HEK293 (cell line): ENCODE results near the gene PTPRN2.

ENCODE experiments used
- CTCF ChIA-PET: fragments of 350-600 bp; formaldehyde crosslinking; extraction: SDS; loops from one replicate; lab custom pipeline; 2021; ENCODE audit warnings: antibody characterized with exemption; lab: Yijun Ruan, JAX
- POLR2A ChIA-PET: fragments of 300-600 bp; formaldehyde crosslinking; extraction: SDS; loops from one replicate; lab custom pipeline; 2020; ENCODE audit warnings: antibody characterized with exemption, inconsistent platforms; lab: Yijun Ruan, JAX
- H3K27ac ChIP-seq: fragments of 200-500 bp; sonication (Bioruptor generic); 2 replicates; pipeline ENCODE4 v1.5.1; 2014; ENCODE audit warnings: low read depth, low read length, control low read depth, inconsistent platforms; ENCODE audit errors: extremely low read depth
- H3K36me3 ChIP-seq, 2 experiments: fragments of 200-500 bp in 1 of 2; sonication (Bioruptor generic) in 1 of 2; 1 replicate in 1 of 2; 2 replicates in 1 of 2; pipeline ENCODE4 v1.5.1; 2014 to 2017; ENCODE audit warnings: inconsistent platforms in 2 of 2, low read length in 2 of 2; ENCODE audit not compliant: control insufficient read depth in 2 of 2, insufficient read depth in 1 of 2
- H3K4me1 ChIP-seq: fragments of 200-500 bp; sonication (Bioruptor generic); 2 replicates; pipeline ENCODE4 v1.5.1; 2014; ENCODE audit warnings: mild to moderate bottlenecking, low read length, inconsistent platforms; ENCODE audit not compliant: control insufficient read depth, insufficient read depth
- H3K4me3 ChIP-seq: 2 replicates; pipeline ENCODE4 v1.5.1; 2011; ENCODE audit warnings: low read depth, mild to moderate bottlenecking, control low read depth, low read length, moderate library complexity
- H3K9me3 ChIP-seq: fragments of 200-500 bp; sonication (Bioruptor generic); 2 replicates; pipeline ENCODE4 v1.5.1; 2014; ENCODE audit warnings: low read depth, low read length, inconsistent platforms; ENCODE audit not compliant: control insufficient read depth, insufficient read depth
- BCL11B ChIP-seq: fragments of 450-650 bp; formaldehyde crosslinking; IDR thresholded peaks from 2 replicates; pipeline ENCODE4 v1.5.1; 2016; ENCODE audit warnings: low read depth, missing biosample characterization, missing genetic modification characterization
- IKZF3 ChIP-seq: fragments of 450-650 bp; IDR thresholded peaks from 2 replicates; pipeline ENCODE4 v1.5.0; 2018; ENCODE audit warnings: missing biosample characterization, mild to moderate bottlenecking, missing genetic modification characterization, moderate library complexity
- KLF16 ChIP-seq: fragments of 450-650 bp; formaldehyde crosslinking; IDR thresholded peaks from 2 replicates; pipeline ENCODE4 v1.5.1; 2017; ENCODE audit warnings: missing biosample characterization, missing genetic modification characterization
- MZF1 ChIP-seq: fragments of 450-650 bp; formaldehyde crosslinking; IDR thresholded peaks from 2 replicates; pipeline ENCODE4 v1.5.1; 2017; ENCODE audit warnings: missing biosample characterization, missing genetic modification characterization, borderline replicate concordance
- PRDM1 ChIP-seq: fragments of 450-650 bp; formaldehyde crosslinking; IDR thresholded peaks from 2 replicates; pipeline ENCODE4; 2016; ENCODE audit warnings: missing biosample characterization, missing genetic modification characterization
- SCRT1 ChIP-seq: fragments of 450-650 bp; formaldehyde crosslinking; IDR thresholded peaks from 2 replicates; pipeline ENCODE4 v1.5.1; 2016; ENCODE audit warnings: missing biosample characterization, missing genetic modification characterization, borderline replicate concordance
- SCRT2 ChIP-seq: fragments of 450-650 bp; formaldehyde crosslinking; IDR thresholded peaks from 2 replicates; pipeline ENCODE4 v1.5.1; 2016; ENCODE audit warnings: missing biosample characterization, missing genetic modification characterization
- TCF7L2 ChIP-seq: IDR thresholded peaks from 2 replicates; pipeline ENCODE4 v1.6.1; 2011; ENCODE audit warnings: low read depth, mild to moderate bottlenecking, inconsistent platforms, low read length, moderate library complexity, borderline replicate concordance
- ZEB2 ChIP-seq: fragments of 450-650 bp; formaldehyde crosslinking; IDR thresholded peaks from 2 replicates; pipeline ENCODE4 v1.5.1; 2016; ENCODE audit warnings: missing biosample characterization, missing genetic modification characterization
- ZFP37 ChIP-seq: fragments of 450-650 bp; formaldehyde crosslinking; IDR thresholded peaks from 2 replicates; pipeline ENCODE4 v1.5.1; 2016; ENCODE audit warnings: missing biosample characterization, missing genetic modification characterization
- ZNF10 ChIP-seq: fragments of 450-650 bp; formaldehyde crosslinking; IDR thresholded peaks from 2 replicates; pipeline ENCODE4 v1.5.1; 2017; ENCODE audit warnings: missing biosample characterization, missing genetic modification characterization
- ZNF138 ChIP-seq: fragments of 450-650 bp; formaldehyde crosslinking; IDR thresholded peaks from 2 replicates; pipeline ENCODE4 v1.5.1; 2016; ENCODE audit warnings: missing biosample characterization, missing genetic modification characterization, borderline replicate concordance
- ZNF175 ChIP-seq: fragments of 450-650 bp; formaldehyde crosslinking; IDR thresholded peaks from 2 replicates; pipeline ENCODE4 v1.5.1; 2016; ENCODE audit warnings: missing biosample characterization, missing genetic modification characterization
- ZNF223 ChIP-seq: fragments of 450-650 bp; formaldehyde crosslinking; IDR thresholded peaks from 2 replicates; pipeline ENCODE4 v1.5.1; 2016; ENCODE audit warnings: missing biosample characterization, missing genetic modification characterization
- ZNF391 ChIP-seq: fragments of 450-650 bp; formaldehyde crosslinking; IDR thresholded peaks from 2 replicates; pipeline ENCODE4 v1.5.1; 2016; ENCODE audit warnings: low read depth, missing biosample characterization, missing genetic modification characterization, borderline replicate concordance
- ZNF404 ChIP-seq: fragments of 450-650 bp; formaldehyde crosslinking; IDR thresholded peaks from 2 replicates; pipeline ENCODE4 v1.5.1; 2017; ENCODE audit warnings: missing biosample characterization, missing genetic modification characterization
- ZNF426 ChIP-seq: fragments of 450-650 bp; formaldehyde crosslinking; IDR thresholded peaks from 2 replicates; pipeline ENCODE4 v1.5.1; 2017; ENCODE audit warnings: missing biosample characterization, missing genetic modification characterization, mild to moderate bottlenecking, inconsistent platforms, moderate library complexity
- ZNF529 ChIP-seq: fragments of 450-650 bp; formaldehyde crosslinking; IDR thresholded peaks from 2 replicates; pipeline ENCODE4 v1.5.1; 2017; ENCODE audit warnings: missing genetic modification characterization, missing biosample characterization; ENCODE audit not compliant: insufficient replicate concordance
- ZNF544 ChIP-seq: fragments of 450-650 bp; formaldehyde crosslinking; IDR thresholded peaks from 2 replicates; pipeline ENCODE4 v1.5.0; 2017; ENCODE audit warnings: missing biosample characterization, missing genetic modification characterization
- ZNF548 ChIP-seq: fragments of 450-650 bp; formaldehyde crosslinking; IDR thresholded peaks from 2 replicates; pipeline ENCODE4 v1.5.1; 2016; ENCODE audit warnings: missing biosample characterization, missing genetic modification characterization
- ZNF560 ChIP-seq: fragments of 450-650 bp; formaldehyde crosslinking; IDR thresholded peaks from 2 replicates; pipeline ENCODE4 v1.5.1; 2017; ENCODE audit warnings: missing biosample characterization, missing genetic modification characterization, borderline replicate concordance
- ZNF610 ChIP-seq: fragments of 450-650 bp; formaldehyde crosslinking; IDR thresholded peaks from 2 replicates; pipeline ENCODE4 v1.5.1; 2016; ENCODE audit warnings: missing biosample characterization, missing genetic modification characterization, borderline replicate concordance
- ZNF785 ChIP-seq: fragments of 450-650 bp; formaldehyde crosslinking; IDR thresholded peaks from 2 replicates; pipeline ENCODE4 v1.5.1; 2016; ENCODE audit warnings: missing biosample characterization, missing genetic modification characterization
- ZNF791 ChIP-seq: fragments of 450-650 bp; formaldehyde crosslinking; IDR thresholded peaks from 2 replicates; pipeline ENCODE4 v1.5.1; 2016; ENCODE audit warnings: missing biosample characterization, missing genetic modification characterization
- TF ChIP-seq, protein P1 (sequence below): fragments of 450-650 bp; formaldehyde crosslinking; IDR thresholded peaks from 2 replicates; pipeline ENCODE4 v1.5.1; 2016; ENCODE audit warnings: missing biosample characterization, missing genetic modification characterization
- TF ChIP-seq, protein P2 (sequence below): fragments of 450-650 bp; formaldehyde crosslinking; IDR thresholded peaks from 2 replicates; pipeline ENCODE4 v1.5.1; 2016; ENCODE audit warnings: missing biosample characterization, missing genetic modification characterization
- TF ChIP-seq, protein P3 (sequence below): fragments of 450-650 bp; formaldehyde crosslinking; IDR thresholded peaks from 2 replicates; pipeline ENCODE4 v1.5.1; 2016; ENCODE audit warnings: missing biosample characterization, missing genetic modification characterization

Gene PTPRN2

DNA sequence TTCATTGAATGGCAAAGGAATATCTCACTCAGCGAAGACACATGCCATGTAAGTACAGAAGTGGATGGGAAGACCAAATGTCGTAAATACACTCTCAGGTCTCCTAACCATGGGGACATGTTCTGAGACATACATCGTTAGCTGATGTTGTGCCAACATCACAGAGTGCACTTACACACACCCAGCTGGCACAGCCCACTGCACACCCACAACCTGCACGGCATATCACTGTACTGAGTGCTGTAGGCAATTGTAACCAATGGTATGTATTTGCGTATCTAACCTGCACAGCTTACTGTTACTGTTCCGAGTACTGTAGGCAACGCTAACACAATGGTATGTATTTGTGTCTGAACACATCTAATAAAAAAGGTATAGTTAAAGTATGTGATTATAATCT lies 550.4 kb downstream of the PTPRN2 start (continued):
- TF ChIP-seq, protein P1, sequence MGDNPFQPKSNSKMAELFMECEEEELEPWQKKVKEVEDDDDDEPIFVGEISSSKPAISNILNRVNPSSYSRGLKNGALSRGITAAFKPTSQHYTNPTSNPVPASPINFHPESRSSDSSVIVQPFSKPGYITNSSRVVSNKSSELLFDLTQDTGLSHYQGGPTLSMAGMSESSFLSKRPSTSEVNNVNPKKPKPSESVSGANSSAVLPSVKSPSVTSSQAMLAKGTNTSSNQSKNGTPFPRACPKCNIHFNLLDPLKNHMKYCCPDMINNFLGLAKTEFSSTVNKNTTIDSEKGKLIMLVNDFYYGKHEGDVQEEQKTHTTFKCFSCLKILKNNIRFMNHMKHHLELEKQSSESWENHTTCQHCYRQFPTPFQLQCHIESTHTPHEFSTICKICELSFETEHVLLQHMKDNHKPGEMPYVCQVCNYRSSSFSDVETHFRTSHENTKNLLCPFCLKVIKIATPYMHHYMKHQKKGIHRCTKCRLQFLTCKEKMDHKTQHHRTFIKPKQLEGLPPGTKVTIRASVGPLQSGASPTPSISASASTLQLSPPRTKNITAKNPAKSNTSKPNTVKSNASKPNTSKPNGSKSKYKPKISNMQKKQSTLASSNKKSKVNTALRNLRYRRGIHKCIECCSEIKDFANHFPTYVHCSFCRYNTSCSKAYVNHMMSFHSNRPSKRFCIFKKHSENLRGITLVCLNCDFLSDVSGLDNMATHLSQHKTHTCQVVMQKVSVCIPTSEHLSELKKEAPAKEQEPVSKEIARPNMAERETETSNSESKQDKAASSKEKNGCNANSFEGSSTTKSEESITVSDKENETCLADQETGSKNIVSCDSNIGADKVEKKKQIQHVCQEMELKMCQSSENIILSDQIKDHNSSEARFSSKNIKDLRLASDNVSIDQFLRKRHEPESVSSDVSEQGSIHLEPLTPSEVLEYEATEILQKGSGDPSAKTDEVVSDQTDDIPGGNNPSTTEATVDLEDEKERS (tag by site-specific recombination), result no peak
- no peak for TF ChIP-seq ZNF548 (tag by site-specific recombination)
- no peak for TF ChIP-seq ZNF138 (tag by site-specific recombination)
- TF ChIP-seq MZF1 (tag by site-specific recombination), result no peak
- no peak for TF ChIP-seq ZNF560
- TF ChIP-seq, protein P2, sequence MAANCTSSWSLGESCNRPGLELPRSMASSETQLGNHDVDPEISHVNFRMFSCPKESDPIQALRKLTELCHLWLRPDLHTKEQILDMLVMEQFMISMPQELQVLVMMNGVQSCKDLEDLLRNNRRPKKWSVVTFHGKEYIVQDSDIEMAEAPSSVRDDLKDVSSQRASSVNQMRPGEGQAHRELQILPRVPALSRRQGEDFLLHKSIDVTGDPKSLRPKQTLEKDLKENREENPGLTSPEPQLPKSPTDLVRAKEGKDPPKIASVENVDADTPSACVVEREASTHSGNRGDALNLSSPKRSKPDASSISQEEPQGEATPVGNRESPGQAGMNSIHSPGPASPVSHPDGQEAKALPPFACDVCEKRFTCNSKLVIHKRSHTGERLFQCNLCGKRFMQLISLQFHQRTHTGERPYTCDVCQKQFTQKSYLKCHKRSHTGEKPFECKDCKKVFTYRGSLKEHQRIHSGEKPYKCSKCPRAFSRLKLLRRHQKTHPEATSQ (tag by site-specific recombination), result no peak
- TF ChIP-seq ZNF391 (tag by site-specific recombination), result no peak
- TF ChIP-seq ZNF544 (tag by site-specific recombination), result no peak
- TF ChIP-seq IKZF3 (tag by site-specific recombination), result no peak
- TF ChIP-seq ZNF404, result no peak
- no peak for TF ChIP-seq ZEB2
- TF ChIP-seq ZNF785 (tag by site-specific recombination), result no peak
- no peak for TF ChIP-seq ZNF791 (tag by site-specific recombination)
- TF ChIP-seq SCRT2 (tag by site-specific recombination), result no peak
- TF ChIP-seq, all 188 proteins: peak for 0

DNA sequence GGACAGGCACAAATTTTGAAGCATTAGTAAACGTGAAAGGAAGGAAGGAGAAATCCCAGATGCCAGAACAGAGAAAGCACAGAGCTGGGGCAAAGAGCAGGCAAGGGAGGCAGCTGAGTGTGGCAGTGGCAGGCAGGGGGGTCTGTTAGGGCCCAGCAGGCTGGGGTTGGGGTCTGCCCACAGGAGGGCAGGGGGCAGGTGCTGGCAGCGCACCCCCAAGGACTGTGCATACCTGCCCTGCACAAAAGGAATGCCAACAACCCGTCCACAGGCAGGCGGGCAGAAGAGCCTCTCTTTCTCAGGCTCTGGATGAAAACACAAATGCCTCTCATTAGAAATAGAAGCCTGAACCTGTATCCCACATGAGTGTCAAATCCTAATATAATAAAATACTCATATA lies 552.3 kb downstream of the PTPRN2 start:
- Histone ChIP-seq H3K4me1 (no peaks in the 10 kb centered on the region), H3K9me3 (no peaks in the 10 kb centered on the region), H3K4me3 (no peak overlapping the region), H3K27ac (no peak overlapping the region), H3K36me3 (no peaks in the 10 kb centered on the region)
- no peak for TF ChIP-seq TCF7L2
- TF ChIP-seq BCL11B (tag by site-specific recombination), result no peak
- no peak for TF ChIP-seq PRDM1
- CTCF ChIA-PET, result no interaction called here
- POLR2A ChIA-PET, result no interaction called here

DNA sequence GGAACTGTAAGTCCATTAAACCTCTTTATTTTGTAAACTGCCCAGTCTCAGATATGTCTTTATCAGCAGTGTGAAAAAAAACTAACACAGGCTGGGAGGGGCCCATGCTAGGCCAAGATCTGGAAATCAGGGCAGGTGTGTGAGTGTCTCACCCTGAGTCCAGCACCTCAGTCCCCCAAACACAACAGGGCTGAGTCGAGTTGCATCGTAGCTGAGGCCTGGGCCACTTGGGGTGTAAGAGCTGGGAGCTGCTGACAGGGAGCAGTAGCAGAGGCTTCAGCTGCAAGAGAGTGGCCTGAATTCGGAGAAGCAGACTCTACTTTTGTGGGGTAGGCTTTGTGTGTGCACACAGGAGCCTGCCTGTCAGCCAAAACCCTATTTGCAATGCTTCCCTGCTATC lies 553.1 kb downstream of the PTPRN2 start:
- Histone ChIP-seq H3K36me3 (no peaks in the 10 kb centered on the region), H3K27ac (no peak overlapping the region), H3K9me3 (no peaks in the 10 kb centered on the region), H3K4me1 (no peaks in the 10 kb centered on the region), H3K4me3 (no peak overlapping the region)
- ChIA-PET POLR2A (no interaction called here), CTCF (no interaction called here)
- TF ChIP-seq IKZF3 (tag by site-specific recombination), result no peak
- no peak for TF ChIP-seq ZNF223 (tag by site-specific recombination)
- no peak for TF ChIP-seq ZNF610 (tag by site-specific recombination)
- TF ChIP-seq ZNF175, result no peak
- TF ChIP-seq, protein P3, sequence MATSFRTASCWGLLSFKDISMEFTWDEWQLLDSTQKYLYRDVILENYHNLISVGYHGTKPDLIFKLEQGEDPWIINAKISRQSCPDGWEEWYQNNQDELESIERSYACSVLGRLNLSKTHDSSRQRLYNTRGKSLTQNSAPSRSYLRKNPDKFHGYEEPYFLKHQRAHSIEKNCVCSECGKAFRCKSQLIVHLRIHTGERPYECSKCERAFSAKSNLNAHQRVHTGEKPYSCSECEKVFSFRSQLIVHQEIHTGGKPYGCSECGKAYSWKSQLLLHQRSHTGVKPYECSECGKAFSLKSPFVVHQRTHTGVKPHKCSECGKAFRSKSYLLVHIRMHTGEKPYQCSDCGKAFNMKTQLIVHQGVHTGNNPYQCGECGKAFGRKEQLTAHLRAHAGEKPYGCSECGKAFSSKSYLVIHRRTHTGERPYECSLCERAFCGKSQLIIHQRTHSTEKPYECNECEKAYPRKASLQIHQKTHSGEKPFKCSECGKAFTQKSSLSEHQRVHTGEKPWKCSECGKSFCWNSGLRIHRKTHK (tag by site-specific recombination), result no peak
- TF ChIP-seq PRDM1, result no peak
- TF ChIP-seq ZNF529, result no peak
- TF ChIP-seq KLF16, result no peak
- TF ChIP-seq SCRT1, result no peak
- TF ChIP-seq ZNF138 (tag by site-specific recombination), result no peak
- no peak for TF ChIP-seq ZNF426
- TF ChIP-seq, protein P2 (tag by site-specific recombination), result no peak
- no peak for TF ChIP-seq ZEB2
- TF ChIP-seq ZNF544 (tag by site-specific recombination), result no peak
- no peak for TF ChIP-seq ZFP37 (tag by site-specific recombination)
- TF ChIP-seq ZNF10 (tag by site-specific recombination), result no peak
